B cell (primary cell): ENCODE data around the gene AP3B2. TPM values are rescaled to one million over a fixed set of nuclear protein-coding genes. Genes with fewer than 3 reads are reported as not detected.

Source experiments
- ATAC-seq: fragments of 200-7000 bp; cut with Tn5 transposase; one replicate; pipeline ENCODE4 v1.10.0; 2021; ENCODE audit warnings: low read depth, mild to moderate bottlenecking, moderate number of reproducible peaks, moderate library complexity
- CTCF ChIA-PET: fragments of 350-600 bp; sonication (Branson Sonifier 250); formaldehyde crosslinking; loops from one replicate; lab custom pipeline; 2021; ENCODE audit warnings: antibody characterized with exemption, inconsistent platforms; lab: Charles Lee
- POLR2A ChIA-PET: fragments of 350-600 bp; sonication (Branson Sonifier 250); formaldehyde crosslinking; loops from one replicate; lab custom pipeline; 2021; ENCODE audit warnings: antibody characterized with exemption; lab: Charles Lee
- DNase-seq: peaks from one replicate; pipeline ENCODE4 v3.0.0; 2013
- H2AFZ ChIP-seq: 2 replicates; pipeline ENCODE4 v1.6.1; 2012; ENCODE audit warnings: mild to moderate bottlenecking, low read depth, low read length; ENCODE audit not compliant: insufficient read depth, poor library complexity, severe bottlenecking
- H3K27ac ChIP-seq, 2 donors: 1 replicate in 1 of 2; 2 replicates in 1 of 2; pipeline ENCODE4 v1.5.1; 2012 to 2013; ENCODE audit warnings: low read length in 2 of 2, mild to moderate bottlenecking in 2 of 2, moderate library complexity in 1 of 2
- H3K27me3 ChIP-seq, 4 experiments: fragments of 200-600 bp in 1 of 4; sonication (generic) in 1 of 4; replicated peaks in 1 of 4; 1 replicate in 2 of 4; 2 replicates in 2 of 4; pipeline versions ENCODE4 v1.6.1 to v1.7.0; 2013 to 2016; ENCODE audit warnings: low read length in 3 of 4, mild to moderate bottlenecking in 2 of 4, mixed read lengths in 1 of 4, moderate library complexity in 1 of 4; ENCODE audit not compliant: insufficient read depth in 4 of 4, control insufficient read depth in 3 of 4; ENCODE audit errors: control extremely low read depth in 1 of 4
- H3K36me3 ChIP-seq, 2 experiments: replicated peaks in 1 of 2; 1 replicate in 1 of 2; 2 replicates in 1 of 2; pipeline versions ENCODE4 v1.6.1 to v1.7.1; 2013; ENCODE audit warnings: low read length in 1 of 2; ENCODE audit not compliant: insufficient read depth in 2 of 2, control insufficient read depth in 1 of 2; ENCODE audit errors: control extremely low read depth in 1 of 2, extremely low read depth in 1 of 2
- H3K4me1 ChIP-seq, 2 donors: fragments of 200-600 bp in 1 of 2; sonication (generic) in 1 of 2; 1 replicate in 1 of 2; 2 replicates in 1 of 2; pipeline versions ENCODE4 v1.5.1 to v1.6.1; 2013 to 2017; ENCODE audit warnings: low read length in 2 of 2; ENCODE audit not compliant: control insufficient read depth in 2 of 2, insufficient read depth in 2 of 2
- H3K4me2 ChIP-seq: replicated peaks from 2 replicates; pipeline ENCODE3; 2012; ENCODE audit warnings: mild to moderate bottlenecking, low read depth, low read length; ENCODE audit not compliant: poor library complexity, severe bottlenecking
- H3K4me3 ChIP-seq, 5 experiments: fragments of 200-600 bp in 1 of 5; sonication (generic) in 1 of 5; 1 replicate in 3 of 5; 2 replicates in 2 of 5; pipeline versions ENCODE4 v1.5.1 to v1.7.0; 2011 to 2016; ENCODE audit warnings: low read length in 4 of 5, mild to moderate bottlenecking in 4 of 5, low read depth in 2 of 5, control low read depth in 1 of 5, moderate library complexity in 1 of 5; ENCODE audit not compliant: insufficient read depth in 1 of 5; ENCODE audit errors: control extremely low read depth in 1 of 5, extremely low read depth in 1 of 5
- H3K79me2 ChIP-seq: fragments of 200-600 bp; sonication (generic); one replicate; pipeline ENCODE4 v1.6.0; 2016; ENCODE audit warnings: low read length; ENCODE audit not compliant: control insufficient read depth, insufficient read depth
- H3K9ac ChIP-seq: fragments of 200-600 bp; sonication (generic); 2 replicates; pipeline ENCODE4 v1.6.1; 2017; ENCODE audit warnings: mild to moderate bottlenecking, low read length, moderate library complexity
- H3K9me3 ChIP-seq, 3 donors: one replicate each; pipeline versions ENCODE4 v1.6.1 to v1.7.1; 2013; ENCODE audit warnings: low read length in 2 of 3; ENCODE audit not compliant: control insufficient read depth in 2 of 3, insufficient read depth in 1 of 3; ENCODE audit errors: control extremely low read depth in 1 of 3
- H4K20me1 ChIP-seq: 2 replicates; pipeline ENCODE4 v1.6.0; 2012; ENCODE audit warnings: mild to moderate bottlenecking, low read length; ENCODE audit not compliant: insufficient read depth, control insufficient read depth, poor library complexity, severe bottlenecking
- H3K27ac Mint-ChIP-seq: one replicate; pipeline ENCODE4 v1.8.0; 2021; ENCODE audit warnings: mixed read lengths
- H3K27me3 Mint-ChIP-seq: one replicate; pipeline ENCODE4 v1.8.0; 2021; ENCODE audit warnings: mixed read lengths
- H3K4me1 Mint-ChIP-seq: one replicate; pipeline ENCODE4 v1.8.0; 2021; ENCODE audit warnings: mixed read lengths
- H3K4me3 Mint-ChIP-seq: one replicate; pipeline ENCODE4 v1.8.0; 2021; ENCODE audit warnings: mixed read lengths
- H3K9me3 Mint-ChIP-seq: one replicate; pipeline ENCODE4 v1.8.0; 2022; ENCODE audit warnings: mixed read lengths; ENCODE audit not compliant: insufficient read depth
- EZH2 ChIP-seq: IDR thresholded peaks from 2 replicates; pipeline ENCODE4 v1.6.1; 2012; ENCODE audit warnings: borderline replicate concordance, low read depth, mild to moderate bottlenecking, moderate library complexity, low read length; ENCODE audit not compliant: insufficient read depth, poor library complexity, severe bottlenecking
- WGBS: methylation state at CpG from one replicate; pipeline ENCODE4 v1.1.5; 2013; ENCODE audit warnings: missing lambda C conversion rate; ENCODE audit not compliant: insufficient coverage; 5-methylcytosine and 5-hydroxymethylcytosine counted together
- intact Hi-C: fragments of 100-400 bp; cut with micrococcal nuclease; formaldehyde crosslinking; loops from one replicate; pipeline ENCODE4 v1.10.0; 2022
- polyA plus RNA-seq: library from polyadenylated mRNA; depleted of rRNA; stranded (reverse); fragments of >200 nt; gene quantifications from 2 replicates; pipeline ENCODE4 v1.2.3, GENCODE V29; 2012
- total RNA-seq, 2 donors: library from RNA; stranded (reverse); fragments of 120-200 nt in 1 of 2; gene quantifications; 1 replicate in 1 of 2; 2 replicates in 1 of 2; pipeline versions ENCODE4 v1.2.3 to v1.2.4, GENCODE V29; 2013 to 2022
- TF ChIP-seq, protein P1 (sequence below): fragments of 200-600 bp; IDR thresholded peaks from one replicate; pipeline ENCODE4 v1.8.0; 2022; ENCODE audit warnings: antibody characterized with exemption, mild to moderate bottlenecking

The AP3B2 gene
- total and polyA plus RNA-seq, 2 donors (not counting 1 experiment from before 2014, with no cell fraction given), result 0.15 to 0.37 TPM

GRCh38 chr15:82699726-82700125 is 9.9 kb downstream of the AP3B2 start:
- Mint-ChIP-seq H3K27me3 (peaks cover 20% of the 10 kb centered on the region), H3K27ac (no peak overlapping the region), H3K4me3 (no peak overlapping the region), H3K4me1 (no peaks in the 10 kb centered on the region), H3K9me3 (no peaks in the 10 kb centered on the region)
- no peaks in the 10 kb centered on the region for H3K79me2 ChIP-seq
- H3K27ac ChIP-seq, result no peak overlapping the region
- H3K4me1 ChIP-seq, result no peaks in the 10 kb centered on the region
- H3K9ac ChIP-seq, result no peak overlapping the region
- no peak overlapping the region for H3K4me3 ChIP-seq
- WGBS, result 80% methylated on average over 9 of the region's 11 CpGs
- intact Hi-C loops, result no loop called here
- H4K20me1 ChIP-seq, result no peaks in the 10 kb centered on the region
- no peaks in the 10 kb centered on the region for H3K9me3 ChIP-seq
- ATAC-seq, result no peak
- H3K27me3 ChIP-seq, result no peaks in the 10 kb centered on the region
- no peak overlapping the region for H3K4me2 ChIP-seq
- ChIA-PET POLR2A (no interaction called here), CTCF (no interaction called here)
- H3K36me3 ChIP-seq, result no peaks in the 10 kb centered on the region
- no peak for TF ChIP-seq EZH2
- TF ChIP-seq, protein P1, sequence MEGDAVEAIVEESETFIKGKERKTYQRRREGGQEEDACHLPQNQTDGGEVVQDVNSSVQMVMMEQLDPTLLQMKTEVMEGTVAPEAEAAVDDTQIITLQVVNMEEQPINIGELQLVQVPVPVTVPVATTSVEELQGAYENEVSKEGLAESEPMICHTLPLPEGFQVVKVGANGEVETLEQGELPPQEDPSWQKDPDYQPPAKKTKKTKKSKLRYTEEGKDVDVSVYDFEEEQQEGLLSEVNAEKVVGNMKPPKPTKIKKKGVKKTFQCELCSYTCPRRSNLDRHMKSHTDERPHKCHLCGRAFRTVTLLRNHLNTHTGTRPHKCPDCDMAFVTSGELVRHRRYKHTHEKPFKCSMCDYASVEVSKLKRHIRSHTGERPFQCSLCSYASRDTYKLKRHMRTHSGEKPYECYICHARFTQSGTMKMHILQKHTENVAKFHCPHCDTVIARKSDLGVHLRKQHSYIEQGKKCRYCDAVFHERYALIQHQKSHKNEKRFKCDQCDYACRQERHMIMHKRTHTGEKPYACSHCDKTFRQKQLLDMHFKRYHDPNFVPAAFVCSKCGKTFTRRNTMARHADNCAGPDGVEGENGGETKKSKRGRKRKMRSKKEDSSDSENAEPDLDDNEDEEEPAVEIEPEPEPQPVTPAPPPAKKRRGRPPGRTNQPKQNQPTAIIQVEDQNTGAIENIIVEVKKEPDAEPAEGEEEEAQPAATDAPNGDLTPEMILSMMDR, result no peak
- H2AFZ ChIP-seq, result no peak overlapping the region
- DNase-seq, result no peak

DNA sequence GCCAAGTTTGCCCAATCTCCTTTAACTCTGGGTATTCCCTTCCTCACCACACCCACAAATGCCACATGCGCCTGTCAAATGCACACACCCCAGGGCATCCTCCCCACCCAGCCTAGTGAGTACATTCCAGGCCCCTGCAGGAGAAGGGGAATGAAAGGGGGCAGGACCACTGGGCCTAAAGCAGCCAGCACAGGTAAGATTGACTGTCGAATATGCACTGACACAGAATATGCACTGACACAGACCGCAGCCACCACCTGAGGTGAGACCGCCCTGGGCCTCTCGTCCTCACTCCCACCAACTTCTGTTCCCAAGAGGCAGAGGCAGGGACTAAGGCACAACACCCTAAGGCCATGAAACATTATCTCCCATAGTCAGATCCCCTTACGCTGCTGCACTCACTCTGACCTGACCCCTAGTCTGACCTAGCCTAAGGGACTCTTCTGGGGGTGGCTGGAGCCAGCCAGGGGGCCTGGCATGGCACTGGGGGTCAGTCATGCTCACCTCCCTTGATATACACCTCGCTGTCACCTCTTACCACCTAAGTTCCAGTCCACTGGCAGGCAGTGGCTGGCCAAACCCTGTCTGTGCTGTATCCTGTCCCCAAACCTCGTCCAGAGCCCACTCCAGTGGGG is 10.8 kb downstream of the AP3B2 start:
- ATAC-seq (no peak), DNase-seq (no peak)
- Histone ChIP-seq H2AFZ (no peak overlapping the region), H3K4me2 (no peak overlapping the region), H3K9ac (no peak overlapping the region), H3K9me3 (no peaks in the 10 kb centered on the region), H3K4me3 (no peak overlapping the region), H3K27ac (no peak overlapping the region), H3K79me2 (no peaks in the 10 kb centered on the region), H3K36me3 (no peaks in the 10 kb centered on the region), H3K27me3 (no peaks in the 10 kb centered on the region), H4K20me1 (no peaks in the 10 kb centered on the region), H3K4me1 (no peaks in the 10 kb centered on the region)
- no peak overlapping the region for H3K4me3 Mint-ChIP-seq
- TF ChIP-seq EZH2, result no peak
- TF ChIP-seq, protein P1, result no peak
- H3K27me3 Mint-ChIP-seq, result peaks cover 20% of the 10 kb centered on the region
- CTCF ChIA-PET, result no interaction called here
- 85% methylated on average over 6 of the region's 8 CpGs for WGBS
- no peaks in the 10 kb centered on the region for H3K9me3 Mint-ChIP-seq
- H3K27ac Mint-ChIP-seq, result no peak overlapping the region
- intact Hi-C loops, result no loop called here
- no peaks in the 10 kb centered on the region for H3K4me1 Mint-ChIP-seq
- POLR2A ChIA-PET, result no interaction called here
